ENCODE data around the gene RNF141. TPM values are rescaled to one million over a fixed set of nuclear protein-coding genes. Genes with fewer than 3 reads are reported as not detected.

Gene RNF141
- total and polyA plus RNA-seq, 2 donors (not counting 3 experiments of a cell fraction or from before 2014, with no cell fraction given) = 9.4 to 32.4 TPM

GRCh38 chr11:10551290-10551592 lies 10.3 kb upstream of the RNF141 start:
- no peak overlapping the region for H3K4me2 ChIP-seq (ENCODE audit: insufficient read depth, low read length)
- no peak overlapping the region for H3K4me3 ChIP-seq (replicated peaks in 1 of 3; ENCODE audit: insufficient read depth in 1 of 3, low read depth in 1 of 3, low read length in 3 of 3)
- H3K4me1 ChIP-seq (ENCODE audit: control insufficient read depth, extremely low read depth, insufficient read depth, low read length) = no peaks in the 10 kb centered on the region
- no peaks in the 10 kb centered on the region for H3K9me1 ChIP-seq (replicated peaks; ENCODE audit: control insufficient read depth, extremely low read depth, insufficient read depth, low read length)
- no peak overlapping the region for H3K27ac ChIP-seq (ENCODE audit: insufficient read depth, low read depth, low read length)
- no peak for FAIRE-seq
- no peak overlapping the region for H2AFZ ChIP-seq (ENCODE audit: low read depth, low read length)
- dilution Hi-C loops (cut with MboI; ENCODE audit: extremely low pct_ligation_motif_present, low sequenced_read_pairs) (no loop called here), intact Hi-C loops (cut with micrococcal nuclease) (no loop called here)
- TF ChIP-seq JUN (IDR thresholded peaks at IDR 0.05; ENCODE audit: borderline replicate concordance, insufficient read depth, insufficient read length, low read depth) (no peak), MYC (IDR thresholded peaks at IDR 0.05; ENCODE audit: low read depth, low read length) (no peak), CTCF (IDR thresholded peaks at IDR 0.05; ENCODE audit: extremely low read depth in 1 of 2, insufficient read depth in 1 of 2, low read depth in 1 of 2, low read length in 2 of 2) (no peak), POLR2A (IDR thresholded peaks at IDR 0.05; ENCODE audit: low read depth, low read length) (no peak), POLR2AphosphoS5 (IDR thresholded peaks at IDR 0.05; ENCODE audit: insufficient read depth, low read depth, low read length) (no peak), GATA2 (IDR thresholded peaks at IDR 0.05; ENCODE audit: insufficient read depth, insufficient read length, low read depth, low read length) (no peak), EZH2 (IDR thresholded peaks at IDR 0.05; ENCODE audit: borderline replicate concordance, low read depth, low read length, severe bottlenecking) (no peak), FOS (IDR thresholded peaks at IDR 0.05; ENCODE audit: borderline replicate concordance, insufficient read depth, low read length) (no peak), MAX (IDR thresholded peaks at IDR 0.05; ENCODE audit: insufficient read depth, insufficient read length) (no peak)
- H3K9ac ChIP-seq (replicated peaks; ENCODE audit: extremely low read depth, insufficient read depth, low read length) = no peak overlapping the region
- no peaks in the 10 kb centered on the region for H3K27me3 ChIP-seq (ENCODE audit: control insufficient read depth in 2 of 2, insufficient read depth in 2 of 2, low read length in 2 of 2)
- BruUV-seq (replicated peaks) = no TSS peak
- no peaks in the 10 kb centered on the region for H4K20me1 ChIP-seq (replicated peaks; ENCODE audit: control insufficient read depth, extremely low read depth, insufficient read depth, low read length)
- DNase-seq (ENCODE audit: low read depth, low spot score) = no peak
- no peaks in the 10 kb centered on the region for H3K9me3 ChIP-seq (replicated peaks; ENCODE audit: control insufficient read depth, insufficient read depth, low read length)
- POLR2A ChIA-PET = no interaction called here
- no peaks in the 10 kb centered on the region for H3K36me3 ChIP-seq (ENCODE audit: control insufficient read depth in 2 of 2, extremely low read depth in 1 of 2, insufficient read depth in 2 of 2, low read length in 2 of 2)
- H3K79me2 ChIP-seq (ENCODE audit: control insufficient read depth, insufficient read depth, low read length) = no peaks in the 10 kb centered on the region
- CTCF ChIA-PET = interaction anchor here (0.9 to 3.4 kb wide), 2 partner anchors 10 to 102 kb away, joined by 3 to 20 read pairs; partner anchors contain the start of gene RNF141
